HepG2 (cell line): ENCODE measurements around the gene TMEM63B. TPM values are rescaled to one million over a fixed set of nuclear protein-coding genes. Genes with fewer than 3 reads are reported as not detected.

Source experiments
- ADNP ChIP-seq: sonication (generic); formaldehyde crosslinking; IDR thresholded peaks from 2 replicates; pipeline ENCODE4 v1.4.0; 2020; ENCODE audit warnings: missing genetic modification reagents
- CHCHD3 ChIP-seq: sonication (generic); formaldehyde crosslinking; IDR thresholded peaks from 2 replicates; pipeline ENCODE4 v1.8.0; 2022; ENCODE audit warnings: mild to moderate bottlenecking, missing genetic modification reagents, moderate library complexity
- EEA1 ChIP-seq: sonication (generic); formaldehyde crosslinking; IDR thresholded peaks from 2 replicates; pipeline ENCODE4 v1.5.1; 2020; ENCODE audit warnings: mild to moderate bottlenecking, missing genetic modification reagents, borderline replicate concordance
- EP300 ChIP-seq, 3 experiments: sonication (generic) in 1 of 3; formaldehyde crosslinking in 1 of 3; IDR thresholded peaks; 2 replicates each; pipeline versions ENCODE4 v1.5.1 to v1.6.1; 2011 to 2020; ENCODE audit warnings: low read depth in 2 of 3, low read length in 2 of 3, borderline replicate concordance in 1 of 3, improper control_type of control experiment in 1 of 3, mild to moderate bottlenecking in 1 of 3, missing genetic modification reagents in 1 of 3, moderate library complexity in 1 of 3
- ESRRA ChIP-seq: sonication (generic); formaldehyde crosslinking; IDR thresholded peaks from 2 replicates; pipeline ENCODE4 v1.5.1; 2020; ENCODE audit warnings: mild to moderate bottlenecking, low read depth, missing genetic modification reagents
- GPN1 ChIP-seq: sonication (generic); formaldehyde crosslinking; IDR thresholded peaks from 2 replicates; pipeline ENCODE4 v1.5.1; 2020; ENCODE audit warnings: missing genetic modification reagents, borderline replicate concordance
- HNF4A ChIP-seq: sonication (generic); formaldehyde crosslinking; IDR thresholded peaks from 2 replicates; pipeline ENCODE4 v1.4.0; 2020; ENCODE audit warnings: missing genetic modification reagents
- MEIS2 ChIP-seq: sonication (generic); formaldehyde crosslinking; IDR thresholded peaks from 2 replicates; pipeline ENCODE4 v1.9.0; 2021; ENCODE audit warnings: mild to moderate bottlenecking, missing genetic modification reagents
- NR2F1 ChIP-seq, 2 experiments: fragments of 450-650 bp in 1 of 2; formaldehyde crosslinking in 1 of 2; IDR thresholded peaks; 2 replicates each; pipeline versions ENCODE4 v1.5.0 to v1.6.1; 2016 to 2020; ENCODE audit warnings: mild to moderate bottlenecking in 1 of 2, missing compliant biosample characterization in 1 of 2, missing genetic modification reagents in 1 of 2, moderate library complexity in 1 of 2
- SMAD3 ChIP-seq: sonication (generic); formaldehyde crosslinking; IDR thresholded peaks from 2 replicates; pipeline ENCODE4 v1.4.0; 2020; ENCODE audit warnings: missing genetic modification reagents
- SOX6 ChIP-seq, 2 experiments: fragments of 450-650 bp in 1 of 2; sonication (generic) in 1 of 2; formaldehyde crosslinking in 1 of 2; IDR thresholded peaks; 2 replicates each; pipeline versions ENCODE4 v1.4.0 to v1.6.1; 2017 to 2020; ENCODE audit warnings: antibody characterized with exemption in 1 of 2, mild to moderate bottlenecking in 1 of 2, missing genetic modification reagents in 1 of 2
- ZEB1 ChIP-seq: IDR thresholded peaks from 2 replicates; pipeline ENCODE4 v1.6.1; 2012; ENCODE audit warnings: mild to moderate bottlenecking, low read depth, inconsistent platforms; ENCODE audit not compliant: insufficient replicate concordance
- ZFP36L1 ChIP-seq: sonication (generic); formaldehyde crosslinking; IDR thresholded peaks from 2 replicates; pipeline ENCODE4 v1.8.0; 2022; ENCODE audit warnings: mild to moderate bottlenecking, missing genetic modification reagents, moderate library complexity
- ZMYM3 ChIP-seq: sonication (generic); formaldehyde crosslinking; IDR thresholded peaks from 2 replicates; pipeline ENCODE4 v1.5.1; 2020; ENCODE audit warnings: mild to moderate bottlenecking, missing genetic modification reagents
- ZNF317 ChIP-seq: sonication (generic); formaldehyde crosslinking; IDR thresholded peaks from 2 replicates; pipeline ENCODE4 v1.5.0; 2020; ENCODE audit warnings: mild to moderate bottlenecking, missing genetic modification reagents
- ZNF552 ChIP-seq: sonication (generic); formaldehyde crosslinking; IDR thresholded peaks from 2 replicates; pipeline ENCODE4 v1.9.0; 2022; ENCODE audit warnings: missing genetic modification reagents, mild to moderate bottlenecking, borderline replicate concordance
- ZNF607 ChIP-seq: sonication (generic); formaldehyde crosslinking; IDR thresholded peaks from 2 replicates; pipeline ENCODE4 v1.5.1; 2020; ENCODE audit warnings: missing genetic modification reagents, mild to moderate bottlenecking, borderline replicate concordance
- ZNF883 ChIP-seq: sonication (generic); formaldehyde crosslinking; IDR thresholded peaks from 2 replicates; pipeline ENCODE4 v1.5.1; 2020; ENCODE audit warnings: mild to moderate bottlenecking, missing genetic modification reagents; ENCODE audit errors: not compliant biosample characterization
- polyA plus RNA-seq, 8 experiments: library from polyadenylated mRNA; depleted of rRNA in 3 of 8; stranded (reverse) in 7 of 8; unstranded in 1 of 8; fragments of >200 nt; fragmentation: Illumina TruSeq in 4 of 8; extraction: Trizol in 4 of 8; gene quantifications; 2 replicates each; pipeline versions ENCODE4 v1.2.1 to v1.2.3, GENCODE V29; 2011 to 2016; ENCODE audit warnings: low read depth in 4 of 8, missing spikeins in 1 of 8, mixed read lengths in 1 of 8; ENCODE audit not compliant: insufficient read depth in 1 of 8
- total RNA-seq, 5 experiments: library from RNA; depleted of rRNA; stranded (reverse); fragments of >200 nt; fragmentation: Illumina TruSeq; extraction: Trizol; gene quantifications; 2 replicates each; pipeline ENCODE4 v1.2.3, GENCODE V29; 2016; ENCODE audit warnings: low read depth in 1 of 5
- TF ChIP-seq, protein P1 (sequence below): sonication (generic); formaldehyde crosslinking; conservative IDR thresholded peaks from 2 replicates; pipeline ENCODE4 v1.8.0; 2022; ENCODE audit warnings: missing genetic modification reagents
- TF ChIP-seq, protein P2 (sequence below): sonication (generic); formaldehyde crosslinking; IDR thresholded peaks from 2 replicates; pipeline ENCODE4 v1.4.0; 2020; ENCODE audit warnings: mild to moderate bottlenecking, missing genetic modification reagents
- TF ChIP-seq, protein P3 (sequence below): sonication (generic); formaldehyde crosslinking; IDR thresholded peaks from 2 replicates; pipeline ENCODE4 v1.4.0; 2020; ENCODE audit warnings: mild to moderate bottlenecking, missing genetic modification reagents
- TF ChIP-seq, protein P4 (sequence below): sonication (generic); formaldehyde crosslinking; IDR thresholded peaks from 2 replicates; pipeline ENCODE4 v1.5.1; 2020; ENCODE audit warnings: missing genetic modification reagents, mild to moderate bottlenecking, borderline replicate concordance

TMEM63B gene
- total and polyA plus RNA-seq, 2 of the 13 experiments (the other 11 are each of a cell fraction or from before 2014, with no cell fraction given), result 27.4 to 75.8 TPM

DNA sequence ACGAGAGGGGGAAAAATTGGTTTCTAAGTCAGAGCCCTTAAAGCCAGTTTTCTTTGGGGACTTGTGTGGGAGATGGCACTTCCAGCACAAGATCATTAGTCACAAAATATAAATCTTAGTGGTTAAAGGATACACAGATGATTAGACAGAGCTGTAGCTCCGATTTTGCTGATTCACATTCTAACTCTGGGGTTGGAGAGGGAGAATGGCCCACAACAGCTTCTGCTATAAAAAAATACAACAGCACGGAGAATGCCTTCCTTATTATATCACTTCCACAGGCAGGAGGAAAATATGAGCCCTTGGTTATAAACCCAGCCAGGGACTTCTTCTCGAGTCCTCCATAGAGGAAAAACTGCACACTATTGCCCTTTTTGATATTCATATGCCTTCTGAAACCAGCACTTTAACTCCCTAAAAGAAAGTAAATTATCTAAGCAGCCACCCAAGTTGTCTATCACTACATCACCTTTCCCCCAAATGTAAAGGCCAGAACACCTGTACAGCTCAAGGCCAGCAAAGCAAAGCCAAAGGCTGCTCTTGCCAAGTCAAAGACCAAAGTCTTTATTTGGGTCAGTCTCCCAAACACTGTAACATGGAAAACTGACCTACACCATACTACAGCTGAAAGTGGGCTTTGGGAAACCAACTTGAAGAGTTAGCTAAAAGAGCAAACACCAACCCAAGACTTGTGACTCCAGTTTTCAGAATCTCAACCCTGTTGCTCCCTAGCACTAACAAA is 10.5 kb upstream of the TMEM63B start (continued):
- 0 out of 4 replicates have a peak, but pooled peaks of 1 of the 2 experiments have one; percentile 27 for TF ChIP-seq EP300 (IDR thresholded peaks at IDR 0.05; ENCODE audit: low read depth in 2 of 2, low read length in 2 of 2)
- TF ChIP-seq EP300 (CRISPR knock-in tag; IDR thresholded peaks at IDR 0.05; ENCODE audit: borderline replicate concordance), result no peak
- no peak for TF ChIP-seq CHCHD3 (CRISPR knock-in tag)
- TF ChIP-seq, protein P1, sequence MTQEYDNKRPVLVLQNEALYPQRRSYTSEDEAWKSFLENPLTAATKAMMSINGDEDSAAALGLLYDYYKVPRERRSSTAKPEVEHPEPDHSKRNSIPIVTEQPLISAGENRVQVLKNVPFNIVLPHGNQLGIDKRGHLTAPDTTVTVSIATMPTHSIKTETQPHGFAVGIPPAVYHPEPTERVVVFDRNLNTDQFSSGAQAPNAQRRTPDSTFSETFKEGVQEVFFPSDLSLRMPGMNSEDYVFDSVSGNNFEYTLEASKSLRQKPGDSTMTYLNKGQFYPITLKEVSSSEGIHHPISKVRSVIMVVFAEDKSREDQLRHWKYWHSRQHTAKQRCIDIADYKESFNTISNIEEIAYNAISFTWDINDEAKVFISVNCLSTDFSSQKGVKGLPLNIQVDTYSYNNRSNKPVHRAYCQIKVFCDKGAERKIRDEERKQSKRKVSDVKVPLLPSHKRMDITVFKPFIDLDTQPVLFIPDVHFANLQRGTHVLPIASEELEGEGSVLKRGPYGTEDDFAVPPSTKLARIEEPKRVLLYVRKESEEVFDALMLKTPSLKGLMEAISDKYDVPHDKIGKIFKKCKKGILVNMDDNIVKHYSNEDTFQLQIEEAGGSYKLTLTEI (CRISPR knock-in tag), result no peak
- peak; percentile 31; the same call in 1 of the 2 replicates for TF ChIP-seq ZMYM3 (CRISPR knock-in tag)
- no peak for TF ChIP-seq NR2F1 (CRISPR knock-in tag; IDR thresholded peaks at IDR 0.05)
- TF ChIP-seq ADNP, result no peak
- TF ChIP-seq ZNF317 (CRISPR knock-in tag), result no peak
- no peak for TF ChIP-seq ZNF883 (CRISPR knock-in tag)
- no peak for TF ChIP-seq ZNF552
- no peak for TF ChIP-seq ZNF607
- TF ChIP-seq ESRRA (CRISPR knock-in tag), result 0 out of 2 replicates have a peak, but pooled peaks have one; percentile 35
- TF ChIP-seq, protein P2, sequence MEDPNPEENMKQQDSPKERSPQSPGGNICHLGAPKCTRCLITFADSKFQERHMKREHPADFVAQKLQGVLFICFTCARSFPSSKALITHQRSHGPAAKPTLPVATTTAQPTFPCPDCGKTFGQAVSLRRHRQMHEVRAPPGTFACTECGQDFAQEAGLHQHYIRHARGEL, result no peak
- TF ChIP-seq, protein P3, sequence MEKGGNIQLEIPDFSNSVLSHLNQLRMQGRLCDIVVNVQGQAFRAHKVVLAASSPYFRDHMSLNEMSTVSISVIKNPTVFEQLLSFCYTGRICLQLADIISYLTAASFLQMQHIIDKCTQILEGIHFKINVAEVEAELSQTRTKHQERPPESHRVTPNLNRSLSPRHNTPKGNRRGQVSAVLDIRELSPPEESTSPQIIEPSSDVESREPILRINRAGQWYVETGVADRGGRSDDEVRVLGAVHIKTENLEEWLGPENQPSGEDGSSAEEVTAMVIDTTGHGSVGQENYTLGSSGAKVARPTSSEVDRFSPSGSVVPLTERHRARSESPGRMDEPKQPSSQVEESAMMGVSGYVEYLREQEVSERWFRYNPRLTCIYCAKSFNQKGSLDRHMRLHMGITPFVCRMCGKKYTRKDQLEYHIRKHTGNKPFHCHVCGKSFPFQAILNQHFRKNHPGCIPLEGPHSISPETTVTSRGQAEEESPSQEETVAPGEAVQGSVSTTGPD (CRISPR knock-in tag), result 0 out of 2 replicates have a peak, but pooled peaks have one; percentile 27
- TF ChIP-seq SOX6 (IDR thresholded peaks at IDR 0.05), result no peak
- TF ChIP-seq SOX6 (CRISPR knock-in tag; IDR thresholded peaks at IDR 0.05), result peak; percentile 47; the same call in 1 of the 2 replicates
- no peak for TF ChIP-seq MEIS2 (CRISPR knock-in tag)
- TF ChIP-seq, protein P4, sequence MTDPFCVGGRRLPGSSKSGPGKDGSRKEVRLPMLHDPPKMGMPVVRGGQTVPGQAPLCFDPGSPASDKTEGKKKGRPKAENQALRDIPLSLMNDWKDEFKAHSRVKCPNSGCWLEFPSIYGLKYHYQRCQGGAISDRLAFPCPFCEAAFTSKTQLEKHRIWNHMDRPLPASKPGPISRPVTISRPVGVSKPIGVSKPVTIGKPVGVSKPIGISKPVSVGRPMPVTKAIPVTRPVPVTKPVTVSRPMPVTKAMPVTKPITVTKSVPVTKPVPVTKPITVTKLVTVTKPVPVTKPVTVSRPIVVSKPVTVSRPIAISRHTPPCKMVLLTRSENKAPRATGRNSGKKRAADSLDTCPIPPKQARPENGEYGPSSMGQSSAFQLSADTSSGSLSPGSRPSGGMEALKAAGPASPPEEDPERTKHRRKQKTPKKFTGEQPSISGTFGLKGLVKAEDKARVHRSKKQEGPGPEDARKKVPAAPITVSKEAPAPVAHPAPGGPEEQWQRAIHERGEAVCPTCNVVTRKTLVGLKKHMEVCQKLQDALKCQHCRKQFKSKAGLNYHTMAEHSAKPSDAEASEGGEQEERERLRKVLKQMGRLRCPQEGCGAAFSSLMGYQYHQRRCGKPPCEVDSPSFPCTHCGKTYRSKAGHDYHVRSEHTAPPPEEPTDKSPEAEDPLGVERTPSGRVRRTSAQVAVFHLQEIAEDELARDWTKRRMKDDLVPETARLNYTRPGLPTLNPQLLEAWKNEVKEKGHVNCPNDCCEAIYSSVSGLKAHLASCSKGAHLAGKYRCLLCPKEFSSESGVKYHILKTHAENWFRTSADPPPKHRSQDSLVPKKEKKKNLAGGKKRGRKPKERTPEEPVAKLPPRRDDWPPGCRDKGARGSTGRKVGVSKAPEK (CRISPR knock-in tag), result no peak
- peak; percentile 86 for TF ChIP-seq HNF4A (CRISPR knock-in tag)
- TF ChIP-seq SMAD3 (CRISPR knock-in tag), result no peak
- peak; percentile 89 for TF ChIP-seq ZEB1
- no peak for TF ChIP-seq EEA1
- TF ChIP-seq ZFP36L1 (CRISPR knock-in tag), result no peak
- no peak for TF ChIP-seq GPN1
